Endothelial cell of coronary artery (primary cell): Measurements from ENCODE around the gene OAT. TPM values are rescaled to one million over a fixed set of nuclear protein-coding genes. Genes with fewer than 3 reads are reported as not detected.

Experiments used
- total RNA-seq: library from RNA; depleted of rRNA; stranded (reverse); fragments of >200 nt; gene quantifications from 2 replicates; pipeline ENCODE4 v1.2.3, GENCODE V29; 2014

The OAT gene
- 124 and 143 TPM in 2 replicates for total RNA-seq

DNA sequence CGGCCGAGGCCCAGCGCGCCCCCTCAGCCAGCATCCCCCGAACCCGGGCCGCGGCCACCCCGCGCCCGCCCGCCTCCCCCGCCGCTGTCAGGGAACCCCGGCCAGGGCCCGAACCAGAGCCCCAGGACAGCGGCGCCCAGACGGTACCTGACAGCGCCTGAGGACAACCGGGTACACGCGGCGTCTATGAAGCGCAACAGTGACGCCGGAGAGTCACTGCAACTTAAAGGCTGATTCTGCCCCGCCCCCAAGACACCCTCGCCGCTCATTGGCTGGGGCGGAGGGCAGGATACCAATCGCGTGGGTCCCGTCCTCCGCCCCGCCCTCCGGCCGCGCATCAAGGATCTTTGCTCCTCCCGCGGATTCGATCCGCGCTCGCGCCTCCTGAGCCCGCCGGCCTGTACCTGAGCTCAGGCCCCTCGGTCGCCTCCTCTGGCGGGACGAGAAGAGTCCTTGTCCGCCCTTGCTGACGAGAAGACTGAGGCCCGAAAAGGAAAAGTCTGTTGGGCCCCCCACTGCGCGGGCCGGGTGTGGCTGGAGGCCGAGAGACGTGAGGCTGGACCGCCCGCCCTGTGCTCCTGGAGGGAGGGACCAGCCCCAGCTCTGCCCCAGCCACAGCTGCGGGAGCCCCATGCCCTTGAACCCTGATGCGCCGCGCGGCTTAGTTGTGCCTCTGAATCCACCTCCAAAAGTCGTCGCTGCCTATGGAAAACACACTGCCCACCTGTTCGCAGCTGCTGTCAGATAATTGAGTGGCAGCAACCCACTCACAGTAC, at the start of gene OAT:
TSS of gene OAT (minus strand) at position 198 of the 776 bp plus-strand sequence. CDS start 6,752 bp downstream, outside the sequence.

DNA sequence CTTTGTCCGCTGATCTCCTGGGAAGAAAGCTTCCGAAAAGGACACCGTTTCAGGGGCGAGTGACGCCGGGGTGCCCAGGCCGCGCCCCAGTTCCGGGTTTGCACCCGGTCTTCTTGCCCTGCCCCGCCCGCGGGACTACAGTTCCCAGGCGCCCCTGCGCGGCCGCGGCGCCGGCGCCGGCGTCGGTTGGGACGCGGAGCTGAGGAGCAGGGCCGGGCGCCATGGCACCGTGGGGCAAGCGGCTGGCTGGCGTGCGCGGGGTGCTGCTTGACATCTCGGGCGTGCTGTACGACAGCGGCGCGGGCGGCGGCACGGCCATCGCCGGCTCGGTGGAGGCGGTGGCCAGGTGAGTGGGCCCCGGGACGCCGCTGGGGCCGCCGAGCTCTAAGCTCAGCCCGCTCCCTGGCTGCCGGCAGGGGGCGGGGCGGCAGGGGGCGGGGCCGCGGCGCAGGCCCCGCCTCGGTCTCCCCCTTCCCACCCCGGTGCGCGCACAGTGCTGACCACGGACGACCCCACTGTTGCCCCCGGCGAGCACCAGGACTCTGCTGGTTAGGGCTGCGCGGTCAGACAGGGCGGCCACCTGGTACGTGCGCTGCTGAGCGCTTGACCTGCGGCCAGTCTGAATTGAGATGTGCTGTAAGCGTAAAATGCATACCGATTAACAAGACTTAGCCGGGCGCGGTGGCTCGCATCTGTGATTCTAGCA, 43.1 kb upstream of the OAT start, which contains the start of gene LHPP:
TSS of gene LHPP (plus strand) at position 182 of the 706 bp plus-strand sequence. CDS start at position 222, 40 bp downstream.

DNA sequence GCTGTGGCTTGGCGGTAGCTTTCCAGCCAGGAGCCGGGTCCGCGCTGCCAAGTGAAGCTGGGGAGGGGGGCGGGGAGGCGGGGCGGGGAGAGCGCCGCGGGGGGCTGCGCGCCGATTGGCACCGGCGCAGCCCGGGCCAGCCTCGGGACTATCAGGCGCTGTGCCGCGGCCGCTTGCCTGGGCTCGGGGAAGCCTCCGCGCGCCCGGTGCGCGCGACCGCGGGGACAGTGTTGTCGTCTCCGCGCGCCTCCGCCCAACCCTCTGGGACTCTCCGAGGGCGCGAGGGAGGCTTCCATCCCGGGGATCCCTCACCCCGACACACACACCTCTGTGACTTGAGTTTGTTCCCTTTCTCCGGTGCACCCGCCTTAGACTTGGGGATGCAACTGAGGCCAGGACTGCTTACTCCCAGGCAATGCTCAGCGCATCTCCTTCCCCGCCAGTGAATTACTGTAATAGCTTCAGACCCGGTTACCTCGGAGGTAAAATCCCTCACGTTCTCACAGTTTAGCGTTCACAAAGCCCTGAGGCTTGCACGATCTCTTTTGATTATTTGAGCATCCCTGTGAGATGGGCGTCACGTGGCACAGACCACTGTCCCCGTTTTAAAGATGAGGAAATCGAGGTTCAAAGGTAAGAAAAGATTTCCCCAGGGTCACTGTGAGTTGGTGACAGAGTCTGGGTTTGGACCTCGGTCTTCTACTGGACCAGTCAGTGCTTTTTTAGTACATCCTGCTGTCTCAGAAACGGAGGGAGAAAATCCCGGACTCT, 31.5 kb upstream of the OAT start, which contains the start of gene NKX1-2:
TSS of gene NKX1-2 (minus strand) at position 24 of the 771 bp plus-strand sequence. CDS start 92 bp downstream, outside the sequence.

Other genes with a start within 250 kb of the OAT start
- not detected in 2 replicates for gene NKX1-2, start 31.1 kb upstream of the OAT start, total RNA-seq
- gene LHPP, start 42.9 kb upstream of the OAT start, total RNA-seq, result 5.6 and 5.8 TPM in 2 replicates